Panc1 (cell line): Measurements from ENCODE around the gene CDH23.

Experiments
- POLR2AphosphoS5 ChIP-seq: IDR thresholded peaks from 2 replicates; pipeline ENCODE4 v1.6.1; 2012; ENCODE audit warnings: mild to moderate bottlenecking, low read depth, low read length, moderate library complexity
- SIN3A ChIP-seq: IDR thresholded peaks from 2 replicates; pipeline ENCODE4 v1.6.1; 2012; ENCODE audit warnings: low read depth, mild to moderate bottlenecking, low read length, moderate library complexity, borderline replicate concordance; ENCODE audit not compliant: insufficient read depth
- TF ChIP-seq, protein P1 (sequence below): fragments of 450-650 bp; IDR thresholded peaks from 2 replicates; pipeline ENCODE4 v1.5.1; 2017; ENCODE audit warnings: mild to moderate bottlenecking

DNA sequence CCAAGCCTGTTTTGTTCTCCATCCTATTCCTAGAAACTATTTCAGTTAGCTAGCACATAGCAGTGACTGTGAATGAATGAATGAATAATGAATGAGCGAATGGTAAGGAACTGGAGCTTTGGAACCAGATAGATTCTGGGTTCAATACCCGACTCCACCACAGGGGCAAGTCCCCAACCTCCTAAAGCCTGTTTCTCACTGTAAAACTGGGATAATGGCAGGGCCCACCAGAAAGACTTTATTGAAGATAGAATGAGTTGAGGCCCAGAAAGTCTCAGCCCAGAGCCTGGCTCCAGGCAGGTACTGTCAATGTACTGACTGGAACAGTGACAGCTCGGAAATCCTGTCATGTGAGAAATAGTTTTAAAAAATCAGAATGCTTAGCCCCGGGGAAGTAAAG, 1.1 kb upstream of the CDH23 start:
- no peak for TF ChIP-seq POLR2AphosphoS5
- TF ChIP-seq, protein P1, sequence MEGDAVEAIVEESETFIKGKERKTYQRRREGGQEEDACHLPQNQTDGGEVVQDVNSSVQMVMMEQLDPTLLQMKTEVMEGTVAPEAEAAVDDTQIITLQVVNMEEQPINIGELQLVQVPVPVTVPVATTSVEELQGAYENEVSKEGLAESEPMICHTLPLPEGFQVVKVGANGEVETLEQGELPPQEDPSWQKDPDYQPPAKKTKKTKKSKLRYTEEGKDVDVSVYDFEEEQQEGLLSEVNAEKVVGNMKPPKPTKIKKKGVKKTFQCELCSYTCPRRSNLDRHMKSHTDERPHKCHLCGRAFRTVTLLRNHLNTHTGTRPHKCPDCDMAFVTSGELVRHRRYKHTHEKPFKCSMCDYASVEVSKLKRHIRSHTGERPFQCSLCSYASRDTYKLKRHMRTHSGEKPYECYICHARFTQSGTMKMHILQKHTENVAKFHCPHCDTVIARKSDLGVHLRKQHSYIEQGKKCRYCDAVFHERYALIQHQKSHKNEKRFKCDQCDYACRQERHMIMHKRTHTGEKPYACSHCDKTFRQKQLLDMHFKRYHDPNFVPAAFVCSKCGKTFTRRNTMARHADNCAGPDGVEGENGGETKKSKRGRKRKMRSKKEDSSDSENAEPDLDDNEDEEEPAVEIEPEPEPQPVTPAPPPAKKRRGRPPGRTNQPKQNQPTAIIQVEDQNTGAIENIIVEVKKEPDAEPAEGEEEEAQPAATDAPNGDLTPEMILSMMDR, result no peak
- no peak for TF ChIP-seq SIN3A
